Brain microvascular endothelial cell (primary cell): ENCODE results near the gene PGK1.

Source experiments
- DNase-seq: peaks from one replicate; pipeline ENCODE4 v3.0.0-alpha.2; 2020
- H3K27ac ChIP-seq: fragments of 250-450 bp; sonication (Bioruptor Pico); 2 replicates; pipeline ENCODE4 v1.5.1; 2020; ENCODE audit warnings: mild to moderate bottlenecking, moderate library complexity
- H3K27me3 ChIP-seq: fragments of 250-450 bp; sonication (Bioruptor Pico); replicated peaks from 2 replicates; pipeline ENCODE4 v1.5.1; 2020; ENCODE audit warnings: mild to moderate bottlenecking
- H3K36me3 ChIP-seq: fragments of 250-450 bp; sonication (Bioruptor Pico); replicated peaks from 2 replicates; pipeline ENCODE4 v1.5.1; 2020; ENCODE audit warnings: mild to moderate bottlenecking
- H3K4me3 ChIP-seq: 2 replicates; pipeline ENCODE4 v1.5.1; 2011; ENCODE audit warnings: low read depth, mild to moderate bottlenecking, control low read depth, low read length, moderate library complexity
- CTCF ChIP-seq: IDR thresholded peaks from 2 replicates; pipeline ENCODE4 v1.5.1; 2011; ENCODE audit warnings: low read depth, mild to moderate bottlenecking, moderate library complexity, low read length, control low read depth, inconsistent platforms; ENCODE audit errors: missing control alignments
- in situ Hi-C: cut with HindIII; loops from 2 replicates; pipeline ENCODE4 v1.10.0; 2017; ENCODE audit warnings: low sequenced_read_pairs, low pct_ligation_motif_present

Gene PGK1

GRCh38 chrX:78165425-78165824 is 61.4 kb downstream of the PGK1 start:
- in situ Hi-C loops = no loop called here
- TF ChIP-seq CTCF = no peak
- Histone ChIP-seq H3K36me3 (no peaks in the 10 kb centered on the region), H3K4me3 (no peak overlapping the region), H3K27me3 (no peaks in the 10 kb centered on the region), H3K27ac (no peak overlapping the region)
- DNase-seq = no peak

- TF ChIP-seq CTCF = no peak
- H3K36me3 ChIP-seq = no peaks in the 10 kb centered on the region
- no peak overlapping the region for H3K4me3 ChIP-seq
- no peak overlapping the region for H3K27ac ChIP-seq
- H3K27me3 ChIP-seq = no peaks in the 10 kb centered on the region
- DNase-seq = no peak
- in situ Hi-C loops = no loop called here
Measured at GRCh38 chrX:78168065-78168464, 64.0 kb downstream of the PGK1 start.
